Esophagus squamous epithelium (tissue), 4 donors: ENCODE measurements around the gene TSPAN33.

Experiments used
- POLR2A ChIP-seq, 4 donors: fragments of 450-650 bp; IDR thresholded peaks; one replicate each; pipeline ENCODE4 v1.6.1; 2017; ENCODE audit warnings: antibody characterized with exemption in 4 of 4, mild to moderate bottlenecking in 4 of 4, moderate library complexity in 3 of 4
- TF ChIP-seq, protein P1 (sequence below), 6 experiments: fragments of 450-650 bp in 4 of 6; fragments of 200-600 bp in 2 of 6; sonication (generic) in 2 of 6; IDR thresholded peaks; one replicate each; pipeline ENCODE4 v1.5.1; 2016 to 2019; ENCODE audit warnings: antibody characterized with exemption in 6 of 6, mild to moderate bottlenecking in 4 of 6, moderate library complexity in 4 of 6

DNA sequence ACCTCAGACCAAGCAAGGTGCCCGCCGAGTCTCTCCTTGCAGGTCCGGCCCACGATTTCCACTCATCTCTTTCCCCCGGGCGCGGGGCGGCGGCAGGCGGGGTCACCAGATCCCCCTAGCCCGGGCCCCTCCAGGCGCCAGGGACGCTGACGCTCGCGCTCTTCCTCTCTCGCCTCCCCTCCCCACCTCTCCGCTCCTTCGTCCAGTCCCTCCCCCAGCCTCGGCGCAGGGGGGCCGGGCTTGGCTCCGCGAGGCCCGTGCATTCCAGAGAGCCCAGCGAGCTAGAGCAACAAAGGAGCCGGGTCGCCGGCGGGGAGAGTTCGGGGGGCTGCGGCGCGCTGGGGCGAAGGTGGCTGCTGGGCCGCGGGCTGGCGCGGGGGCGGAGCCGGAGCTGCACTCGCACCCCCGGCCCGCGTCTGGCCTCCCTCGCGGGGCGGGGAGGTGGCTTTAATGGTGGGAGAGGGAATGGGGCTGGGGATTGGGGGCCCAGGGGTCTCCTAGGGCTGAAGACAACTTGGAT lies 43.9 kb downstream of the TSPAN33 start, which contains the start of gene SMO:
- TF ChIP-seq POLR2A (IDR thresholded peaks at IDR 0.05) = no peak
- TF ChIP-seq, protein P1, sequence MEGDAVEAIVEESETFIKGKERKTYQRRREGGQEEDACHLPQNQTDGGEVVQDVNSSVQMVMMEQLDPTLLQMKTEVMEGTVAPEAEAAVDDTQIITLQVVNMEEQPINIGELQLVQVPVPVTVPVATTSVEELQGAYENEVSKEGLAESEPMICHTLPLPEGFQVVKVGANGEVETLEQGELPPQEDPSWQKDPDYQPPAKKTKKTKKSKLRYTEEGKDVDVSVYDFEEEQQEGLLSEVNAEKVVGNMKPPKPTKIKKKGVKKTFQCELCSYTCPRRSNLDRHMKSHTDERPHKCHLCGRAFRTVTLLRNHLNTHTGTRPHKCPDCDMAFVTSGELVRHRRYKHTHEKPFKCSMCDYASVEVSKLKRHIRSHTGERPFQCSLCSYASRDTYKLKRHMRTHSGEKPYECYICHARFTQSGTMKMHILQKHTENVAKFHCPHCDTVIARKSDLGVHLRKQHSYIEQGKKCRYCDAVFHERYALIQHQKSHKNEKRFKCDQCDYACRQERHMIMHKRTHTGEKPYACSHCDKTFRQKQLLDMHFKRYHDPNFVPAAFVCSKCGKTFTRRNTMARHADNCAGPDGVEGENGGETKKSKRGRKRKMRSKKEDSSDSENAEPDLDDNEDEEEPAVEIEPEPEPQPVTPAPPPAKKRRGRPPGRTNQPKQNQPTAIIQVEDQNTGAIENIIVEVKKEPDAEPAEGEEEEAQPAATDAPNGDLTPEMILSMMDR (IDR thresholded peaks at IDR 0.05) = no peak
